Measurements from ENCODE around the gene DNASE1L1. TPM values are rescaled to one million over a fixed set of nuclear protein-coding genes. Genes with fewer than 3 reads are reported as not detected.
A peak's percentile ranks its signal among the peaks of the same experiment; 100 is the strongest.

DNASE1L1 gene
- total and polyA plus RNA-seq, 2 of the 13 experiments (the other 11 are each of a cell fraction or from before 2014, with no cell fraction given), result 4.7 to 12.3 TPM

- TF ChIP-seq, protein P1, sequence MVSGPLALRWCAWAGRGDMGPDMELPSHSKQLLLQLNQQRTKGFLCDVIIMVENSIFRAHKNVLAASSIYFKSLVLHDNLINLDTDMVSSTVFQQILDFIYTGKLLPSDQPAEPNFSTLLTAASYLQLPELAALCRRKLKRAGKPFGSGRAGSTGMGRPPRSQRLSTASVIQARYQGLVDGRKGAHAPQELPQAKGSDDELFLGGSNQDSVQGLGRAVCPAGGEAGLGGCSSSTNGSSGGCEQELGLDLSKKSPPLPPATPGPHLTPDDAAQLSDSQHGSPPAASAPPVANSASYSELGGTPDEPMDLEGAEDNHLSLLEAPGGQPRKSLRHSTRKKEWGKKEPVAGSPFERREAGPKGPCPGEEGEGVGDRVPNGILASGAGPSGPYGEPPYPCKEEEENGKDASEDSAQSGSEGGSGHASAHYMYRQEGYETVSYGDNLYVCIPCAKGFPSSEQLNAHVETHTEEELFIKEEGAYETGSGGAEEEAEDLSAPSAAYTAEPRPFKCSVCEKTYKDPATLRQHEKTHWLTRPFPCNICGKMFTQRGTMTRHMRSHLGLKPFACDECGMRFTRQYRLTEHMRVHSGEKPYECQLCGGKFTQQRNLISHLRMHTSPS (CRISPR knock-in tag; IDR thresholded peaks at IDR 0.05; ENCODE audit: low read depth), result no peak
- TF ChIP-seq ZNF230 (CRISPR knock-in tag; IDR thresholded peaks at IDR 0.05), result no peak
- no peak for TF ChIP-seq DNMT1 (CRISPR knock-in tag; IDR thresholded peaks at IDR 0.05)
- no peak for TF ChIP-seq SALL2 (CRISPR knock-in tag; IDR thresholded peaks at IDR 0.05)
- no peak for TF ChIP-seq MEIS2 (CRISPR knock-in tag; IDR thresholded peaks at IDR 0.05)
- no peak for TF ChIP-seq ZNF777 (CRISPR knock-in tag; IDR thresholded peaks at IDR 0.05)
- TF ChIP-seq SRSF9 (IDR thresholded peaks at IDR 0.05; ENCODE audit: borderline replicate concordance, insufficient read depth, low read depth, low read length, poor library complexity, severe bottlenecking), result no peak
- TF ChIP-seq HDAC2 (CRISPR knock-in tag; IDR thresholded peaks at IDR 0.05), result no peak
- no peak for TF ChIP-seq ZNF333 (CRISPR knock-in tag; IDR thresholded peaks at IDR 0.05; ENCODE audit: borderline replicate concordance)
- TF ChIP-seq ZNF326 (CRISPR knock-in tag; IDR thresholded peaks at IDR 0.05; ENCODE audit: borderline replicate concordance), result no peak
- TF ChIP-seq, protein P2, sequence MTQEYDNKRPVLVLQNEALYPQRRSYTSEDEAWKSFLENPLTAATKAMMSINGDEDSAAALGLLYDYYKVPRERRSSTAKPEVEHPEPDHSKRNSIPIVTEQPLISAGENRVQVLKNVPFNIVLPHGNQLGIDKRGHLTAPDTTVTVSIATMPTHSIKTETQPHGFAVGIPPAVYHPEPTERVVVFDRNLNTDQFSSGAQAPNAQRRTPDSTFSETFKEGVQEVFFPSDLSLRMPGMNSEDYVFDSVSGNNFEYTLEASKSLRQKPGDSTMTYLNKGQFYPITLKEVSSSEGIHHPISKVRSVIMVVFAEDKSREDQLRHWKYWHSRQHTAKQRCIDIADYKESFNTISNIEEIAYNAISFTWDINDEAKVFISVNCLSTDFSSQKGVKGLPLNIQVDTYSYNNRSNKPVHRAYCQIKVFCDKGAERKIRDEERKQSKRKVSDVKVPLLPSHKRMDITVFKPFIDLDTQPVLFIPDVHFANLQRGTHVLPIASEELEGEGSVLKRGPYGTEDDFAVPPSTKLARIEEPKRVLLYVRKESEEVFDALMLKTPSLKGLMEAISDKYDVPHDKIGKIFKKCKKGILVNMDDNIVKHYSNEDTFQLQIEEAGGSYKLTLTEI (CRISPR knock-in tag; conservative IDR thresholded peaks at IDR 0.05), result no peak
- TF ChIP-seq ZMAT3 (CRISPR knock-in tag; conservative IDR thresholded peaks at IDR 0.05), result no peak
- TF ChIP-seq, protein P3, sequence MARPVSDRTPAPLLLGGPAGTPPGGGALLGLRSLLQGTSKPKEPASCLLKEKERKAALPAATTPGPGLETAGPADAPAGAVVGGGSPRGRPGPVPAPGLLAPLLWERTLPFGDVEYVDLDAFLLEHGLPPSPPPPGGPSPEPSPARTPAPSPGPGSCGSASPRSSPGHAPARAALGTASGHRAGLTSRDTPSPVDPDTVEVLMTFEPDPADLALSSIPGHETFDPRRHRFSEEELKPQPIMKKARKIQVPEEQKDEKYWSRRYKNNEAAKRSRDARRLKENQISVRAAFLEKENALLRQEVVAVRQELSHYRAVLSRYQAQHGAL (CRISPR knock-in tag; IDR thresholded peaks at IDR 0.05; ENCODE audit: not compliant biosample characterization), result no peak
- TF ChIP-seq ATRX (CRISPR knock-in tag; IDR thresholded peaks at IDR 0.05; ENCODE audit: borderline replicate concordance), result no peak
- TF ChIP-seq CREB3 (CRISPR knock-in tag; IDR thresholded peaks at IDR 0.05), result no peak
- no peak; the same call in 1 of the 2 replicates for TF ChIP-seq ZNF274 (CRISPR knock-in tag; IDR thresholded peaks at IDR 0.05)
- no peak for TF ChIP-seq CBFB (CRISPR knock-in tag; IDR thresholded peaks at IDR 0.05)
- TF ChIP-seq NFYC (CRISPR knock-in tag; IDR thresholded peaks at IDR 0.05), result peak; percentile 82
- TF ChIP-seq, protein P4, sequence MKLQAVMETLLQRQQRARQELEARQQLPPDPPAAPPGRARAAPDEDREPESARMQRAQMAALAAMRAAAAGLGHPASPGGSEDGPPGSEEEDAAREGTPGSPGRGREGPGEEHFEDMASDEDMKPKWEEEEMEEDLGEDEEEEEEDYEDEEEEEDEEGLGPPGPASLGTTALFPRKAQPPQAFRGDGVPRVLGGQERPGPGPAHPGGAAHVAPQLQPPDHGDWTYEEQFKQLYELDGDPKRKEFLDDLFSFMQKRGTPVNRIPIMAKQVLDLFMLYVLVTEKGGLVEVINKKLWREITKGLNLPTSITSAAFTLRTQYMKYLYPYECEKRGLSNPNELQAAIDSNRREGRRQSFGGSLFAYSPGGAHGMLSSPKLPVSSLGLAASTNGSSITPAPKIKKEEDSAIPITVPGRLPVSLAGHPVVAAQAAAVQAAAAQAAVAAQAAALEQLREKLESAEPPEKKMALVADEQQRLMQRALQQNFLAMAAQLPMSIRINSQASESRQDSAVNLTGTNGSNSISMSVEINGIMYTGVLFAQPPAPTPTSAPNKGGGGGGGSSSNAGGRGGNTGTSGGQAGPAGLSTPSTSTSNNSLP (IDR thresholded peaks at IDR 0.05; ENCODE audit: low read depth, low read length), result no peak
- TF ChIP-seq PREB (CRISPR knock-in tag; IDR thresholded peaks at IDR 0.05), result no peak
- TF ChIP-seq HNRNPL (IDR thresholded peaks at IDR 0.05; ENCODE audit: low read depth, low read length), result no peak
Observed at GRCh38 chrX:154378799-154379568, 30.1 kb downstream of the DNASE1L1 start, which contains the start of gene EMD (continued).

Data from HepG2 (cell line).